Nephron (organoid): ENCODE data around the gene BEST1.
"Not testable (repeated sequence)": the region's sequence is repeated elsewhere in the genome, so short reads cannot be mapped to it uniquely, and the experiment has no call there.

Source experiments
- H3K27ac Mint-ChIP-seq, 3 experiments: 2 replicates each; pipeline ENCODE4 v1.8.0; 2020; ENCODE audit warnings: mixed read lengths in 3 of 3, mild to moderate bottlenecking in 2 of 3, moderate library complexity in 1 of 3
- H3K27me3 Mint-ChIP-seq: 2 replicates; pipeline ENCODE4 v1.8.0; 2021; ENCODE audit warnings: low read depth, mild to moderate bottlenecking, moderate library complexity, mixed read lengths
- H3K36me3 Mint-ChIP-seq: 2 replicates; pipeline ENCODE4 v1.8.0; 2020; ENCODE audit warnings: low read depth, mixed read lengths
- H3K4me1 Mint-ChIP-seq: 2 replicates; pipeline ENCODE4 v1.8.0; 2020; ENCODE audit warnings: mixed read lengths
- H3K4me3 Mint-ChIP-seq, 3 experiments: 2 replicates each; pipeline ENCODE4 v1.8.0; 2020; ENCODE audit warnings: mild to moderate bottlenecking in 3 of 3, mixed read lengths in 3 of 3, moderate library complexity in 2 of 3
- H3K9me3 Mint-ChIP-seq: 2 replicates; pipeline ENCODE4 v1.8.0; 2020; ENCODE audit warnings: mixed read lengths
- TF ChIP-seq, protein P1 (sequence below), 3 experiments: fragments of 200-600 bp; sonication (generic); IDR thresholded peaks; one replicate each; pipeline ENCODE4 v1.5.0; 2021; ENCODE audit warnings: antibody characterized with exemption in 3 of 3; ENCODE audit not compliant: unreplicated experiment in 3 of 3

The BEST1 gene

DNA sequence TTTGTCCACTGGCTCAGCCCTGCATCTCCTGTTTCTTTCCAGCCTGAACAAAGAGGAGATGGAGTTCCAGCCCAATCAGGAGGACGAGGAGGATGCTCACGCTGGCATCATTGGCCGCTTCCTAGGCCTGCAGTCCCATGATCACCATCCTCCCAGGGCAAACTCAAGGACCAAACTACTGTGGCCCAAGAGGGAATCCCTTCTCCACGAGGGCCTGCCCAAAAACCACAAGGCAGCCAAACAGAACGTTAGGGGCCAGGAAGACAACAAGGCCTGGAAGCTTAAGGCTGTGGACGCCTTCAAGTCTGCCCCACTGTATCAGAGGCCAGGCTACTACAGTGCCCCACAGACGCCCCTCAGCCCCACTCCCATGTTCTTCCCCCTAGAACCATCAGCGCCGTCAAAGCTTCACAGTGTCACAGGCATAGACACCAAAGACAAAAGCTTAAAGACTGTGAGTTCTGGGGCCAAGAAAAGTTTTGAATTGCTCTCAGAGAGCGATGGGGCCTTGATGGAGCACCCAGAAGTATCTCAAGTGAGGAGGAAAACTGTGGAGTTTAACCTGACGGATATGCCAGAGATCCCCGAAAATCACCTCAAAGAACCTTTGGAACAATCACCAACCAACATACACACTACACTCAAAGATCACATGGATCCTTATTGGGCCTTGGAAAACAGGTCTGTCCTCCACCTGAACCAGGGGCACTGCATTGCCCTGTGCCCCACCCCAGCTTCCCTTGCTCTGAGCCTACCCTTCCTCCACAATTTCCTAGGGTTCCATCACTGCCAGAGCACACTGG is 12.3 kb downstream of the BEST1 start:
- no peaks in the 10 kb centered on the region for H3K9me3 Mint-ChIP-seq
- H3K4me3 Mint-ChIP-seq = peak overlapping the region in 2 of 3 experiments; percentile 33 to 50
- no peaks in the 10 kb centered on the region for H3K27me3 Mint-ChIP-seq
- peaks cover 65% of the 10 kb centered on the region for H3K36me3 Mint-ChIP-seq
- H3K4me1 Mint-ChIP-seq = peaks cover 25% of the 10 kb centered on the region
- no peak overlapping the region for H3K27ac Mint-ChIP-seq
- TF ChIP-seq, protein P1, sequence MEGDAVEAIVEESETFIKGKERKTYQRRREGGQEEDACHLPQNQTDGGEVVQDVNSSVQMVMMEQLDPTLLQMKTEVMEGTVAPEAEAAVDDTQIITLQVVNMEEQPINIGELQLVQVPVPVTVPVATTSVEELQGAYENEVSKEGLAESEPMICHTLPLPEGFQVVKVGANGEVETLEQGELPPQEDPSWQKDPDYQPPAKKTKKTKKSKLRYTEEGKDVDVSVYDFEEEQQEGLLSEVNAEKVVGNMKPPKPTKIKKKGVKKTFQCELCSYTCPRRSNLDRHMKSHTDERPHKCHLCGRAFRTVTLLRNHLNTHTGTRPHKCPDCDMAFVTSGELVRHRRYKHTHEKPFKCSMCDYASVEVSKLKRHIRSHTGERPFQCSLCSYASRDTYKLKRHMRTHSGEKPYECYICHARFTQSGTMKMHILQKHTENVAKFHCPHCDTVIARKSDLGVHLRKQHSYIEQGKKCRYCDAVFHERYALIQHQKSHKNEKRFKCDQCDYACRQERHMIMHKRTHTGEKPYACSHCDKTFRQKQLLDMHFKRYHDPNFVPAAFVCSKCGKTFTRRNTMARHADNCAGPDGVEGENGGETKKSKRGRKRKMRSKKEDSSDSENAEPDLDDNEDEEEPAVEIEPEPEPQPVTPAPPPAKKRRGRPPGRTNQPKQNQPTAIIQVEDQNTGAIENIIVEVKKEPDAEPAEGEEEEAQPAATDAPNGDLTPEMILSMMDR (IDR thresholded peaks at IDR 0.05; ENCODE audit: unreplicated experiment in 3 of 3) = no peak

GRCh38 chr11:61963016-61963281 is 12.8 kb downstream of the BEST1 start:
- Mint-ChIP-seq H3K9me3 (no peaks in the 10 kb centered on the region), H3K4me3 (peak overlapping the region in 2 of 3 experiments; percentile 67 to 74), H3K36me3 (peaks cover 64% of the 10 kb centered on the region)

GRCh38 chr11:61963282-61964057 is 13.3 kb downstream of the BEST1 start:
- TF ChIP-seq, protein P1 (IDR thresholded peaks at IDR 0.05; ENCODE audit: unreplicated experiment in 3 of 3) = no peak
- H3K9me3 Mint-ChIP-seq = no peaks in the 10 kb centered on the region
- H3K4me3 Mint-ChIP-seq = peak overlapping the region; percentile 58 to 74 (median 67)
- H3K4me1 Mint-ChIP-seq = peaks cover 29% of the 10 kb centered on the region
- H3K27ac Mint-ChIP-seq = peak overlapping the region in 1 of 3 experiments; percentile 30
- H3K36me3 Mint-ChIP-seq = peaks cover 58% of the 10 kb centered on the region
- no peaks in the 10 kb centered on the region for H3K27me3 Mint-ChIP-seq

More at GRCh38 chr11:61963016-61963281, 12.8 kb downstream of the BEST1 start:
- TF ChIP-seq, protein P1 (IDR thresholded peaks at IDR 0.05; ENCODE audit: unreplicated experiment in 3 of 3) = no peak
- Mint-ChIP-seq H3K4me1 (peaks cover 25% of the 10 kb centered on the region), H3K27ac (no peak overlapping the region), H3K27me3 (no peaks in the 10 kb centered on the region)

DNA sequence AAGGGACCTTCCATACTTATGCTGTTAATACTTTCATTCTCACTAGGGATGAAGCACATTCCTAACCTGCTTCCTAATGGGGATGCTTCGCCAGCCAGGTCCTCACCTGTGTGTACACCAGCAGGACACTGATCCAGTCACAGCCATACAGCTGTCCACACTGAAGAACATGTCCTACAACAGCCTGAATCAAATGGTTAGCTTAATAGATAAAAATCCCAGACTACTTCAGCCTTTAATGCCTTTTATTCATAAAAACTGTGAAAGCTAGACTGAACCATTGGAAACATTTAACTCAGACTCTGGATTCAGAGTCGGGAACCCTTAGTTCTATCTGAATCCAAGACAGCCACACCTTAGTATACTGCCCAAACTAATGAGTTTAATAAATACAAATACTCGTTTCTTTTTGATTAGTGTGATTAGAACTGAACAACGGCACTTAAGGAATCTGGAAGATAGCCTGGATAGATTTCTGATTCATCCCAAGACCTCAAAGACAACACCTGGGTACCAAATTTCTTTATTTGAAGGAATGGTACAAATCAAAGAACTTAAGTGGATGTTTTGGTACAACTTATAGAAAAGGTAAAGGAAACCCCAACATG is 14.0 kb downstream of the BEST1 start:
- Mint-ChIP-seq H3K27ac (no peak overlapping the region), H3K36me3 (peaks cover 51% of the 10 kb centered on the region), H3K9me3 (no peaks in the 10 kb centered on the region), H3K4me1 (peaks cover 36% of the 10 kb centered on the region), H3K4me3 (peak overlapping the region; percentile 95 to 100 (median 95)), H3K27me3 (no peaks in the 10 kb centered on the region)
- TF ChIP-seq, protein P1 (IDR thresholded peaks at IDR 0.05; ENCODE audit: unreplicated experiment in 3 of 3) = no peak

GRCh38 chr11:61964666-61965271 is 14.6 kb downstream of the BEST1 start:
- H3K9me3 Mint-ChIP-seq, H3K27me3 Mint-ChIP-seq: not testable (repeated sequence)
- H3K4me3 Mint-ChIP-seq = peak overlapping the region; percentile 95 to 100 (median 95)
- peaks cover 42% of the 10 kb centered on the region for H3K4me1 Mint-ChIP-seq
- peaks cover 49% of the 10 kb centered on the region for H3K36me3 Mint-ChIP-seq
- H3K27ac Mint-ChIP-seq = peak overlapping the region in 2 of 3 experiments; percentile 6 to 66

DNA sequence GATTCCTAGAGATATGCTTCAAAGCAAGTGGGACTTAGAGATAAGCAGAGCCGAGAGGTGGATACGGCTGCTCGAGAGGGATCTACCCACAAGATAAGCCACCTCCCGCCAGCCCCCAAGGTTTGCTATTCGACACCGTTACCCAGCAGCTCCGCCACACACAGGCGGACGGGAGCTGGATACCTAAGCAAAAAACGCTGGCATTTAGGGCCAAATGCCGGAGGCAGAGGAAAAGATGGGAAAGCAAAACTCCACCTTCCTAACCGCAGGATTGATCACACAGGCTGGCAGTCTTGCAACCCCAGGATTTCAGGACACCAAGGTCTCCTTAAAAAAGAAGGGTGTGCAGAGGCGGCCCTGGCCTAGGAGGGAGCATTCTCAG is 16.6 kb downstream of the BEST1 start:
- peaks cover 43% of the 10 kb centered on the region for H3K36me3 Mint-ChIP-seq
- TF ChIP-seq, protein P1 (IDR thresholded peaks at IDR 0.05; ENCODE audit: unreplicated experiment in 3 of 3) = no peak
- H3K4me1 Mint-ChIP-seq = peaks cover 59% of the 10 kb centered on the region
- H3K4me3 Mint-ChIP-seq = peak overlapping the region; percentile 95 to 100 (median 95)
- H3K27ac Mint-ChIP-seq = peak overlapping the region; percentile 90 to 100 (median 99)
- no peaks in the 10 kb centered on the region for H3K9me3 Mint-ChIP-seq
- H3K27me3 Mint-ChIP-seq = no peaks in the 10 kb centered on the region
